Vagina (tissue), 2 donors: Measurements from ENCODE around the gene RPS6KA2. TPM values are rescaled to one million over a fixed set of nuclear protein-coding genes. Genes with fewer than 3 reads are reported as not detected.

ENCODE experiments used
- DNase-seq, 2 donors: peaks; one replicate each; pipeline ENCODE4 v3.0.0-alpha.2; 2017; ENCODE audit errors: extremely low spot score in 2 of 2
- H3K27ac ChIP-seq: fragments of 200-600 bp; sonication (generic); one replicate; pipeline ENCODE4 v1.5.1; 2019
- H3K27me3 ChIP-seq: fragments of 200-600 bp; sonication (generic); one replicate; pipeline ENCODE4 v1.5.1; 2019
- H3K36me3 ChIP-seq, 2 donors: fragments of 200-600 bp; sonication (generic); one replicate each; pipeline ENCODE4 v1.5.1; 2017 to 2019
- H3K4me1 ChIP-seq: fragments of 200-600 bp; sonication (generic); one replicate; pipeline ENCODE4 v1.5.1; 2019
- H3K4me3 ChIP-seq, 2 donors: fragments of 200-600 bp; sonication (generic); 1 replicate in 1 of 2; 2 replicates in 1 of 2; pipeline ENCODE4 v1.5.1; 2016 to 2019
- H3K9me3 ChIP-seq: fragments of 200-600 bp; sonication (generic); one replicate; pipeline ENCODE4 v1.5.1; 2019
- POLR2A ChIP-seq, 2 donors: fragments of 450-650 bp; IDR thresholded peaks; one replicate each; pipeline ENCODE4 v1.6.1; 2017; ENCODE audit warnings: antibody characterized with exemption in 2 of 2, mild to moderate bottlenecking in 2 of 2, moderate library complexity in 2 of 2
- POLR2AphosphoS5 ChIP-seq, 2 donors: sonication (generic); formaldehyde crosslinking; IDR thresholded peaks; one replicate each; pipeline ENCODE4 v1.9.0; 2017; ENCODE audit warnings: antibody characterized with exemption in 2 of 2, mild to moderate bottlenecking in 2 of 2, low read depth in 1 of 2; ENCODE audit not compliant: insufficient read depth in 1 of 2
- intact Hi-C: fragments of 100-400 bp; cut with DNase I; formaldehyde crosslinking; loops from one replicate; pipeline ENCODE4 v1.15.1; 2023
- total RNA-seq: library from RNA; depleted of rRNA; stranded (reverse); fragments of >200 nt; gene quantifications from one replicate; pipeline ENCODE4 v1.2.3, GENCODE V29; 2016
- TF ChIP-seq, protein P1 (sequence below), 3 experiments: fragments of 450-650 bp in 2 of 3; fragments of 200-600 bp in 1 of 3; sonication (generic) in 1 of 3; IDR thresholded peaks; one replicate each; pipeline ENCODE4 v1.5.1; 2017 to 2019; ENCODE audit warnings: antibody characterized with exemption in 3 of 3, mild to moderate bottlenecking in 2 of 3, moderate library complexity in 2 of 3

Gene RPS6KA2
- total RNA-seq, 1 donor from 2014 or later: 65.1 TPM

DNA sequence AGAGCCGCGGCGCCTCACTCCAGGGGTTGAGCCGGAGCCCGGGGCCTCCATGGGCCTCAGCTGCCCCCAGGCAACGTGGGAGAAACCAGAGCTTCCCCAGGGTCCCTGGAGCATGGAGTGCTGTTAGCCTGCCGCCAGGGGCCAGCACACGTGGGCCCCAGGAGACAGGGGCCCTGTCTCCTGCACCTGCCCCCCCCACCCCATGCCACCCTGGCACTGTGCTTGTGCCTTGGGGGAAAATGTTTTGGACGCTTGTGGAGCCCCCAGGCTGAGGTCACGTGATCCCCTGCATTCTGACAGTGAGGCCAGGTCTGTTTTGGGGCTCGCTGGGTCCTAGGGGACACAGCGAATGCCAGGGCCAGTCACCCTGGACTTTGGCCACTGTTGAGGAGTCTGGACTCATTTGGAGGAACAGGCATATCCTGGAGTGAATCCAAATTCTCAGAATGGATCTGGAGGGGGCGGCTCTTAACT, 214.1 kb downstream of the RPS6KA2 start:
- Histone ChIP-seq H3K36me3 (peaks cover 0 to 24% of the 10 kb centered on the region in 2 donors), H3K4me1 (no peaks in the 10 kb centered on the region), H3K27me3 (no peaks in the 10 kb centered on the region), H3K27ac (no peak overlapping the region), H3K4me3 (no peak overlapping the region), H3K9me3 (no peaks in the 10 kb centered on the region)
- DNase-seq: no peak
- TF ChIP-seq, protein P1, sequence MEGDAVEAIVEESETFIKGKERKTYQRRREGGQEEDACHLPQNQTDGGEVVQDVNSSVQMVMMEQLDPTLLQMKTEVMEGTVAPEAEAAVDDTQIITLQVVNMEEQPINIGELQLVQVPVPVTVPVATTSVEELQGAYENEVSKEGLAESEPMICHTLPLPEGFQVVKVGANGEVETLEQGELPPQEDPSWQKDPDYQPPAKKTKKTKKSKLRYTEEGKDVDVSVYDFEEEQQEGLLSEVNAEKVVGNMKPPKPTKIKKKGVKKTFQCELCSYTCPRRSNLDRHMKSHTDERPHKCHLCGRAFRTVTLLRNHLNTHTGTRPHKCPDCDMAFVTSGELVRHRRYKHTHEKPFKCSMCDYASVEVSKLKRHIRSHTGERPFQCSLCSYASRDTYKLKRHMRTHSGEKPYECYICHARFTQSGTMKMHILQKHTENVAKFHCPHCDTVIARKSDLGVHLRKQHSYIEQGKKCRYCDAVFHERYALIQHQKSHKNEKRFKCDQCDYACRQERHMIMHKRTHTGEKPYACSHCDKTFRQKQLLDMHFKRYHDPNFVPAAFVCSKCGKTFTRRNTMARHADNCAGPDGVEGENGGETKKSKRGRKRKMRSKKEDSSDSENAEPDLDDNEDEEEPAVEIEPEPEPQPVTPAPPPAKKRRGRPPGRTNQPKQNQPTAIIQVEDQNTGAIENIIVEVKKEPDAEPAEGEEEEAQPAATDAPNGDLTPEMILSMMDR (IDR thresholded peaks at IDR 0.05): no peak
- no peak for TF ChIP-seq POLR2A (IDR thresholded peaks at IDR 0.05)
- no peak for TF ChIP-seq POLR2AphosphoS5 (IDR thresholded peaks at IDR 0.05; ENCODE audit: insufficient read depth in 1 of 2, low read depth in 1 of 2)
- intact Hi-C loops: no loop called here

GRCh38 chr6:166412156-166412910, 214.7 kb downstream of the RPS6KA2 start:
- H3K27ac ChIP-seq: no peak overlapping the region
- H3K9me3 ChIP-seq: no peaks in the 10 kb centered on the region
- H3K27me3 ChIP-seq: no peaks in the 10 kb centered on the region
- DNase-seq: no peak
- intact Hi-C loops: no loop called here
- no peak overlapping the region for H3K4me3 ChIP-seq
- peaks cover 0 to 19% of the 10 kb centered on the region in 2 donors for H3K36me3 ChIP-seq
- TF ChIP-seq, protein P1 (IDR thresholded peaks at IDR 0.05): no peak
- TF ChIP-seq POLR2A (IDR thresholded peaks at IDR 0.05) (no peak), POLR2AphosphoS5 (IDR thresholded peaks at IDR 0.05; ENCODE audit: insufficient read depth in 1 of 2, low read depth in 1 of 2) (no peak)
- H3K4me1 ChIP-seq: no peaks in the 10 kb centered on the region

DNA sequence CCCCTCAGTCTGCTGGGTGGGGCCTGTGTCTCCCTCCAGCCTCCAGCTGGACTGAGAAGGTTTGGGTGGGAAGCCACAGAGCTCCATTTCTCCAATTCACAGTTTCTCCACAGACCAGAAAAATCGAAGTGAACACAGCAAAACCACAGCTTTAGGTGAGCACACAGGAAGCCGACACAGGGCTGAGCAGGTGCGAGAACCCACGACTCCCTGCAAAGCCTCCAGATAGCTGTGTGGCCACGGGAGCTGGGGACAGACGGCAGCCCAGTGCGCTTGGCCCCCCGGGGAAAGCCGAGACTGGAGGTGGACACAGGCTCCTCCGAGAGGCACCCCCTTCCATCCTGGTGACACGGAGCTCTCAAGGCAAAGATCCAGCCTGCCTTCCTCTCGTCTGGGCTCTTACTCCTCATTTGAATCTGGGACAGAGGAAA, 215.3 kb downstream of the RPS6KA2 start:
- Histone ChIP-seq H3K36me3 (peaks cover 0 to 15% of the 10 kb centered on the region in 2 donors), H3K4me3 (no peak overlapping the region), H3K27me3 (no peaks in the 10 kb centered on the region), H3K27ac (no peak overlapping the region), H3K9me3 (no peaks in the 10 kb centered on the region), H3K4me1 (no peaks in the 10 kb centered on the region)
- DNase-seq: no peak
- TF ChIP-seq POLR2A (IDR thresholded peaks at IDR 0.05) (no peak), POLR2AphosphoS5 (IDR thresholded peaks at IDR 0.05; ENCODE audit: insufficient read depth in 1 of 2, low read depth in 1 of 2) (peak in 1 of 2 donors; percentile 20)
- TF ChIP-seq, protein P1 (IDR thresholded peaks at IDR 0.05): no peak
- intact Hi-C loops: no loop called here

DNA sequence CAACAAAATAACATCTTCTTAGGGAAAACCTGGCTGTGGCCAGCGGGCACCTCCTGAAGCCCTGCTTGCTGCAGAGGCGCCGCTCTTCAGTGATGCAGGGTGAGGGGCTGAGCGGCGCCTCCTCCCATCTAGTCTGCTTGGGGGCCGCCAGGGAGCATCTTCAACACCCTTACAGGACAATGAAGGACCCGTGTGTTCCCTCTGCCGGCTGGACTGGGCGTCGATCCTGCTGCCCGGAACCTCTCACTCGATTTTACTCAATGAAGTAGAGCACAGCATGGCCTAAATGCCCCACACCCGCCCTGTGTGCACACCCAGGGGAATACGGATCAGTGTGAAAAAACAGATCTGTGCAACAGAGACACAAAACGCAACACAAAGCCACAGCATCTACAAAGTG, 215.8 kb downstream of the RPS6KA2 start:
- H3K4me3 ChIP-seq: no peak overlapping the region
- H3K36me3 ChIP-seq: peaks cover 0 to 15% of the 10 kb centered on the region in 2 donors
- H3K27ac ChIP-seq: no peak overlapping the region
- intact Hi-C loops: no loop called here
- TF ChIP-seq POLR2A (IDR thresholded peaks at IDR 0.05) (no peak), POLR2AphosphoS5 (IDR thresholded peaks at IDR 0.05; ENCODE audit: insufficient read depth in 1 of 2, low read depth in 1 of 2) (no peak)
- TF ChIP-seq, protein P1 (IDR thresholded peaks at IDR 0.05): no peak
- H3K9me3 ChIP-seq: no peaks in the 10 kb centered on the region
- no peaks in the 10 kb centered on the region for H3K27me3 ChIP-seq
- no peak for DNase-seq
- no peaks in the 10 kb centered on the region for H3K4me1 ChIP-seq

DNA sequence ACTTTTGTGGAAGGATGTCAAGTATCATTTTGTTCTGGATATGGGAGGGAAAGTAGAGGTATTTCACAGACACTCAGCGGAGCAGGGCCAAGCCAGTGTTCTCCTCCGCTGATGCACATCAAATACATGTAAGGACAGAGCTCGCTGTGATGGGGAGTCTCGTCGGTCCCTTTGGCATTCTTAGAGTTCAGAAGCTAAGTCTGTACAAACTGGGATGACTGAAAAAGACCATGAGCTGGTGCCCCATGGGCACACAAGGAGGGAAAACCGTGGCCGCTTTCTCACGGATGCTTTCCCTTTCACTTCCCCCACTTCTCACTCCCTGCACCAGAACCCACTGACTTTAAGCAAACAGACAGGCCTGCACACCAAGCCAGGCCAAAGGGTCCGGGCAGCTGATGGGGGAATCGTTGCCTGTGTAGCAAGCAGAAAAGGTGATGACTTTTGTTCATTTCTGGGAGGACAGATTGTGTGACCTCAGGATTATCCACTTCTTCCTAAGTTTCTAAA, 216.6 kb downstream of the RPS6KA2 start:
- no peaks in the 10 kb centered on the region for H3K9me3 ChIP-seq
- H3K27me3 ChIP-seq: no peaks in the 10 kb centered on the region
- no peaks in the 10 kb centered on the region for H3K4me1 ChIP-seq
- no peak overlapping the region for H3K4me3 ChIP-seq
- H3K36me3 ChIP-seq: peaks cover 0 to 15% of the 10 kb centered on the region in 2 donors
- no peak for DNase-seq
- intact Hi-C loops: no loop called here
- TF ChIP-seq POLR2A (IDR thresholded peaks at IDR 0.05) (no peak), POLR2AphosphoS5 (IDR thresholded peaks at IDR 0.05; ENCODE audit: insufficient read depth in 1 of 2, low read depth in 1 of 2) (no peak)
- TF ChIP-seq, protein P1 (IDR thresholded peaks at IDR 0.05): no peak
- H3K27ac ChIP-seq: no peak overlapping the region
